HG03103 (cell line): ENCODE measurements around the gene ATXN1.

ENCODE experiments used
- ATAC-seq: cut with Tn5 transposase; IDR thresholded peaks from one replicate; pipeline ENCODE4 v1.9.1; 2021; ENCODE audit warnings: low read depth; ENCODE audit not compliant: unreplicated experiment

Gene ATXN1

DNA sequence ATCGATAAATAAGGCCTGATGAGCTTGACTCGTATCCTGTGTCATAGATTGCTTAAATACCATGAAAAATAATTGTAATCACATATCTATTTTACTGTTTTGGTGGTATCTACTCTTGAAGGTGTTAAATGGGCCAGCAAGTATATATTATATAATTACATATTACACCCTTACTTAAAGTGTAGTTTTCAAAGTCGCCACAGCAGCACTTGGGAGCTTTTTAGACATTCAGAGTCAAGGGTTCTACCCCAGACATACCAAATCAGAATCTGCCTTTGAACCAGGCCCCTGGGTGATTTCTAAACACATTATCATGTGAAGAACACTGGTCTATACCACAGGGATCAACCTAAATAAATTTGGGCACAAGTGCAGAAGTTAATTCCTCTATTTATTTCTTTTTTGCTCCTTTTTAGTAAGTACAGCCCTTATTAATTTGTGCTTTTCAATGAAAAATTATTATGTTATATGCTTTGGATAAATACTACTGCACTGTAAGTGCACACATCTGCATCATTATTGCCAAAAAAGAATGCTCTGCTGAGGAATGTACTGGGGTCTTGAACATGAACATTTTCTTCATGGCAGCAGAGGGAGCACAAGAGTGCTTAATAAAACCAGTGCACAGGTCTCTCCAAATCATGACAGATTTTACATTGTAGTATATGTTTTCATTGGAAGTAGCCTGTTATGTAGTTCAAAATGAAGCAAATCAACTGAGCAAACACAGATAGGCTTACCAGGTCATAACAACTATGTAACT lies 3.1 kb upstream of the ATXN1 start:
- no peak for ATAC-seq

DNA sequence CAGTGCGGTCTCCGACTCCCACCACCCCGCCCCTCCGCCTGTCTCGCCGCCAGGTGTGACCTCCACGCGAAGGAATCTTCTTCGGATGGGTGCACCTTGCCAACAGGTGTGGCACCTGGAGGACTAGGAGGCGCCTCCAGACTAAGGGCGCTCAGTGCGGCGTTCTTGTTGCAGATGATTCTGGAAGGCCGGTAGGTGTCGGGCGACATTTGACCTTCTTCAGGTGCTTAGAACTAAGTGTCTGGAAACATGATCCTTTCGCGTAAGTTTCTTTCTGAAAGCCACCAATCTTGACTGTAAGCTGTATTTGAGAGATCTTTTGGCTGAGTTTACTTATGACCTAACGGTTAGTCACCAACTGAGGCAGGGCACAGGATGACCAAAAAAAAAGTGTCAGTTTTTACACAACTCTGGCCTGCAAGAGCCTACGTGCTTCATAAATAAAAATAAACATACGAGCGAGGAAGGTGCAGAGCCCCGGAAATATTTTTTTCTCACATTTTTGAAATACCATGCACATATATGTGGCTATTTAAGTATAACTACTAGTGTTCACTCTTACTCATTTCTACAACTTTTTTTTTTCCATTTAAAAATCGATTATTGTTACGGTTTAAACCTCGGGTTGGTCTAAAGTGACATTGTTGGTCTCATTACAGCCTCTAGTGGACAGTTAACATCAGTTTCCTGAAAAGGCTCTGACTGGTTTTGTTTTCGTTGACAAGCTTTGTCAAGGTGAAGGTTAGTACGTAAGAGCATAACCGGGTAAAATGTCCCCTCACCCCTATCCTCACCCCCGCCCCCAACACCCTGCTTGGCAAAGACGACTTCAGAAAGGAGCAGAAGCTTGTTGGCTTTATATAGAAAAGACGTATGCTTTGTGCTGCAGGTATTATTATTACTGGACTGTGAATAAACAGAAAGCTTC lies 1.6 kb upstream of the ATXN1 start:
- ATAC-seq: peak; percentile 30

DNA sequence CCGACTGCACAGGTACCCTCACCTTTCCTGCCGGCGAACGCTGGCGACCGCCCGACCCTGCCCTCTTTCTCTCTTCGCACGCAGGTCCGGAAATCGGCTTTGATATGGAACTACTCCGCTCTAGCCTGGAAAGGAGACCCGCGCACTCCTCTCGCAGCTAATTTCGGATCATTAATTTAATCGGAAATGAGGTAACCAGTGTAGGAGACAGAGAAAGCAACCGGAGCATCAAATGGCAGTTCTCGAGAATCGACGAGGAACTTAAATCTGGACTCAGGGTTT lies 949 bp upstream of the ATXN1 start:
- ATAC-seq: peak; percentile 1

DNA sequence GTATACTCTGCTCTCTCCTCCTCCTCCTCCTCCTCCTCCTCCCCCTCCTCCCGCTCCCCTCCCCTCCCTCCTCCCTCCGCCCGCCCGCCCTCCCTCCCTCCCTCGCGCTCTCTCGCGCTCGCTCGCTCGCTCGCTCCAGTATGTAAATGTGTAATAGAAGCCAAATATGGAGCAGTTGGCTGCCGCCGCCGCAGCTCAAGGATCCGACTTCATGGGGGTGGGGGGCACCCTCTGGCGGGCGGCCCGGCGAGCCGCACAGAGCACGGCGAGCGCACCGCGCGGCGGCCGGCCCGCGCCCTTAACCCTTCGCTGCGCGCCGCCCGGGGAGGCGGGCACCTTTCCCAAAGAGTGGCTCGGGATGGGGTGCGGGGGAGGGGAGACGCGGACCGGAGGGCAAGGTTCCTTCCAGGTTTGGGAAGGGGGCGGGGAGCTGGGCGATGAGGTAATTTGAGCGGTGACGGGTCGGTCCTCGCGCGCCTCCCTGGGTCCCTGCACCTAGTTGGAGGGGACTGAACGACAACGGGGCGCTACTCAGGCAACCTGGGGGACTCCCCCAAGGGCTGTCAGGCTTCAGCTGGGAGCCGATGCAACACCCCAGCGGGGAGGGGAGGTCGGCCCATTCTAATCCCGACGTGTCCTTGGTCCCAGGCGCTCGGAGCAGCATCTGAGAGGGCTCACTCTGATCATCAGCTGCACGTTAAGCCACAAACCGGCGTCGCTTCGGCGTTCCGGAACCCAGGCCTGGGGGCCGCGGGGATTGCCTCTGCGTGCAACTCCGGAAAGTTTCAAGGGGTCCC lies 409 bp upstream of the ATXN1 start:
- peak; percentile 38 for ATAC-seq

DNA sequence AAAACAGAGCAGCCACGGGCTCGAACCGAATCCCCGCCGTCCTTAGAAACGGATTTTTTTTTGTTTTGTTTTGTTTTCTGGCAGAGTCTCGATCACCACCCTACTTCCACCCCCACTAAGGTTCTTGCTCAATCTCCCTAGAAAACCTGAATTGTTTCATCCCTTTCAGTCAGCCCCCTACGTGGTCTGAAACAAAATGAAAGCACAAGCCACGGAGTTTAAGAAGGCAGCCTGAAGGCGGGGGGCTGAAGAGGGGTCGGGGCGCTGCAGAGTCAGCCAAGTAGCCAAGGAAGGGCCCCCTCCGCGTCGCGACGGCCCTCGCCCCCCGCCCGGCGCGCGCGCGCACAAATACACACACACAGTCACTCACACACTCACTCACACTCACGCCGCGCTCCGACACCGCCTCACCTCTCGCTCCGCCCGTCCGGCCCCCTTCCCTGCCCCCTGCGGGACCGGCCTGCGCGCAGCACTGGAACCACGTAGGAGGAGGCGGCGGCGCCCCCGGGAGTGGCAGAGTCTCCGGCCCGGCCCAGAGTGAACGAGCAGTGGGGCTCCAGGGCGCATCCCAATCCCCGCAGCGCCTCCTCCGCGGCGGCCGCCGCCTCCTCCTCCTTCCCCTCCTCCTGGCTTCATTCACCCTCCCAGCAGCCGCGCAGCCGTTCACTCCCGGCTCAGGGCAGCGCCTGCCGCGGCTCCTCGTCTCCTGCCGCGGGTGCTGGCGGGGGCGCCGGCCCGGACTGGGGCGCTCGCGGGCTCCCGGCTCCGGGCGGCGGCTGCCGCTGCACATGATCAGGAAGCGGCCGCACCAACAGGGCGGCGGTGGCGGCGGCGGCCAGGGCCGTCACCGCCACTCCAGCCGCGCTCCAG lies 1.4 kb downstream of the ATXN1 start:
- peak; percentile 32 for ATAC-seq

DNA sequence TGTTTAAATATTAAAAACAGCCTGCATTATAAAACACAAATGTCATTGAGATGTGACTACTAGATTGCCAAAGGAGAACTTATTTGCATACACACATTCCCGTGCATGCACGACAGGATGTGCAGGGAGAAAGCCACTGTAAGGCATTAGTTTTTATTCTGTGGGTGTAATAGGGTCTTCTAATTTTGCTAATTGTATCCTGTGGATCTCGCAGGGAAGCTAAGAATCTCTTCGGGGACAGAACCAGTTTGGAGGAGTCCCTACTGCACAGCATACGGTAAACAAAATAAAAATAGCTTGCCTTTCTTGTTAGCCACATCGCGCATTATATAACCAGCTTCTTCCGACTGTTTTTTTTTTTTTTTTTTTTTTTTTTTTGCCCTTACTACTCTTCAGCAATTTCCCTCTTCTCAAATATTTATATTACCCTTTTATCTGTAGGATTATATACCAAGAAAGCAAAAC lies 2.0 kb downstream of the ATXN1 start:
- no peak for ATAC-seq

DNA sequence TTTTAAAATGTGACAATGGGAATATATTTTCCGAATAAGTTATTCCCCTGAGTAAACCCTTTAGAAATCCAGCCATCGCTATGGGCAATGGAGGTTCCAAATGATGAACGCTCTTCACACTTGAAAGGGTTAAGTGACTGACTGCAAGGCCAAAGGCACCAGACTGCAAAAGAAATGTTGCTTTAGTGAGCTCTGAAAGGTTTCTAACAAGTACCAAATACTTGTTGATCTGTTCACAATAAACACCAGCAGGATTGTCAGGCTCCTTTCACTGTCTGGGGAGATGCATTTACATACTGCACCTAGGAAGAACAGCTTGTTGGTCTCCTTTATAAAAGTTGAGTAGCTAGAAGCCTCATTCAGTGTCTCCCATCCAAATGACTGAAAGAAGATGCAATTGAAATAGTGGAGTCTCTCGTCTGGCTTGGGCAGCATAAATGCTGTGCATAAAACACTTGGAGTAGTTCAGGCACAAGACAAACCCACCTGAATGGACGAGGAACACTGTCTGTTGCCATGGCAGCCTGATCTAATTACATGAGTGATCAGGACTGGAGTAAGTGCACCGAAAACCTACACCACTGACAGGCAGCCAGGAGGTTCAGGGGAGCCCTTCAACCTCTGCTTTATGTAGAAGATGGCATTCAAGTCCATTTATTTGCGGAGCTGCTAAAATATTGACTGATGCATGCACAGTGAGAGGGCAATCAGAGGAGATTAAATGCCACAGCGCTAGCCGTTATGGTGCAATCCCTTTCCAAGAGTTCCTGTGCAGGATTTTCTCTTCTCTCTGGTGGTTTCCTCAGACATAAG lies 2.9 kb downstream of the ATXN1 start:
- no peak for ATAC-seq

DNA sequence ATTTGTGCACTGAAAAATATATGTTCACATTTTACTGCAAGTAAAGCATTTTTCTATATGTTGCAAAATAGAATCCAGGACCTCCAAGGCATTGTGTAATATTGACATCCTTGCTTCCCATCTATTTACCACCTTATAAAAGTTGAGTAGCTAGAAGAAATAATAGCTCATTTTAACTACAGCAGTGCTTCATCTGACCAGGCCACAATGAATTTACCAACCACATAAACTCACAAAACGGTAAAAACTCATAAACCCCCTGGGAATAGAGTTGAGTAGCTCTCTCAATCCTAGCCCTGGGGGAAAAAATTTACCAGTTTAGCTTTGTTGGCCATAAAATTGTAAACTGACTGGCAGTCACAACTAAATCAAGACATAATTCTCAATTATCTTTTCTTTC lies 3.9 kb downstream of the ATXN1 start:
- ATAC-seq: no peak

DNA sequence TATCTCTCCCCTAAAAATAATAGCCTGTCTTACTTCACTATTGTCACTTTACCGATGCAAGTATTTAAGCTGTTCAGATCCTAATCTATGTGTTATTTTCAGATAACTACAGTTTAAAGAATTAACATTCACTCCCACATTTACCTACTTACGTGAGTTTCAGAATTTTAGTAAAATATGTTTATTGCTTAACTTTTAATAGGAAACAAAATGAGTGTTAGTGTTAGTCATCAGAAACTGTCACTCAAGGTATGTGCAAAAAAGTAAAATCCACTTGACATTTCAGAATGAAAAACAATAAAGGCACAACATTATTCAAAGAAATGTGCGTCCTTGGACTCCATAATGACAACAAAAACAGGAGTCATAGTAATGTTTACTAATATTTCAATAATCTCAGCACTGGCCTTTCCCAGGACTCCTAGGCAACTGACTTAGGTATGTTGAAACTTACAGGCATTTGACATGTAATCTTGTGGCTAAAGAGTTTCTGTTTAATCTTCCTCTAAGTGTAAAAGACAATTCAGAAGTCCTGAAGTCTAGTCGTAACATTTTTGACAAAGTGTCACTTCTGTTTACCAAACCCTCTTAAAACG lies 4.5 kb downstream of the ATXN1 start:
- ATAC-seq: no peak

DNA sequence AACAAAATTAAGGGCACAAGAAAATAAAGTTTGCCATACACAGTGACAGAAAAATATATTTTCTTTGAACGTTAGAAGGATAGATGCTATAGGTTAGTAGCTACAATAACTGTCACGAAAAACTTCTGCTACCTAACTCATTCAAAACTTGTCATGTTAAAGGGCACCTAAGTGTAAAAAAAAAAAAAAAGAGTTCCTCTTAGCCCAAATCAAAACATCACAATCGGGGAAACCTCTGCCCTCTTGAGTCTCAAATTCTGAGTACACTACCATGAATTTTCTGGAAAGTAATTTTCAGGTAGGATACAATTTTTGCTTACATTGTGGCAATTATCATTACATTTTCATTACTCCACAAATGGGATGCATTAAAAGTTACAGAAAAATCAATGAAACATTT lies 5.7 kb downstream of the ATXN1 start:
- no peak for ATAC-seq

DNA sequence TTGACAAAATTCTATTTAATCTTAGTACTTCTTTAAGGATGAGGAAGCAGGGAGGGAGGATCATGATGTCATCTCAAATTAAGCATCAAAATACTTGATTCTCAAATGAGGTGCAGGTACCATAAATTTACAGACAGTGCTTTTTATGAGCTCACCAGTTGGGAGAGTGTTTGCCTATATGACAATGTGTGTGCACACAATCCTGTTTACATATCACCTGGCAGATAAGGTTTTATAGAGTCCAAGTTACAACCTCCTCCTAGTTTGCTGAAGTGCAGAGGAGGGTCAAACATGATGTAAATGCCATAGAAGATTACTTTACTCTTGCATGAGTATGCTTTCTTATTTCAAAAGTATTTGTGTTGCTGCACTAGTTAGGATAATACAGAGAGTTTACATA lies 6.4 kb downstream of the ATXN1 start:
- no peak for ATAC-seq

DNA sequence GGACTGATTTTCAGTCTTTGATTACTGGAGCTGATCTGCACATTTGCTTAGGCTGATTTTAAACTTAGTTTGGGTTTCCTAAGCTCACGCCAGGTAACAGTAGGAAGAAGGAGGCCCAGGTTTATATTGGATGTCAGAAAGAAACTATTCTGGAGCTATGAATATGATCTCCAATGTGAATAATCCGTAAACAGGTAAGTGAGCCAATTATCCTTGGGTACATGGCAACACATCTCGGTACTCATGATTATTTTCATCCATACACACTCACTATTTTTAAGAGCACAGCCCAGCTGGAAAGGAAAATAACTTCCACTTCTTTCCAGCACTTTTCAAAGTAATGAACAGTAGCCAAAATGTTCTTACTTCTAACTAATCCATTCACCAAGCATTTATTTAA lies 7.0 kb downstream of the ATXN1 start:
- ATAC-seq: no peak

DNA sequence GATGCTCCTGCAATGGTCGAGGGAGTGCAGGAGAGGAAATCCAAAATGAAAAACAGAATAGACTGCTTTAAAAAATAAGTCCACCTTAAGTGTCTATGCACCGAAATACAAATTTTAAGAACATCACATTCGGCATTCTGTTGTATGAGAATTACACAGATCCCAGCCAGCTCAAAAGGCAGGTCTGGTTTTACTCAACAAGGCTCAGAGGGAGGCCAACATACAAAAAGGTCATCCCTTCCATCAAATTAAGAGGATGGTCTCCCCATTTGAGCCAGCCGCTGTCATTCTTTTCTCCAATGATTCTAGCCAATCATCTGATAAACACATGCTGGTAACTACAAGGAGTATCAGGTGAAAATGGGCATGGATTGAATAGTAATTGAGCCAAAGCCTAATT lies 7.9 kb downstream of the ATXN1 start:
- no peak for ATAC-seq

DNA sequence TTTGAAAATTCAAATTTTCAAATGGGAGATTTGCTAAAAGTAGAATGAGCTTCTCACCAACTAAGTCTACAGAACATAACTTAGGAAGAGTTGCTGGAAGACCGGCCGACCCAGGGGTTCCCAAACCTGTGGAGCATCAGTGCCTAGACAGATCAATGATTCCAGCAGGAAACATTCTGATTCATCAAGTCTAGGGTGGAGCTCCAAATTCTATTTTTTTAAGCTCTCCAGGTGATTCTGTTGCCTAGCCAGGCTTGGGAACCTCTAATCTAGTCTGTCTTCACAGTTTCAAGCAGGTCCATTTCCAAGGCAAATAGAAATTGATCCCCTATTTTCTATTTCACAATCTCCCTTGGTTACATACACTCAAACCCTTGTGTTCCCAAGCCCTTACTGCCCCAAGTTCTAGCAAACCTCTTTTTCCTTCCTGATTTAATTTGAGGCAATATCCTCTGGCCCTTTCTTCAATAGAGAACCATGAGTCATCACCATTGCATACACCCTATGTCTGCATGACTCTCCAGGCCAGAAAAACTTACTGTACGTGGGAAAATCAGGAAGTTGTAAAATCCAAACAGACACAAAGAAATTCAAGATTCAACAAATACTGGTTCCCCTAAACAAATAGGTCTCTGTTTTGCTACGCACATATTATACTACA lies 8.9 kb downstream of the ATXN1 start:
- ATAC-seq: no peak

DNA sequence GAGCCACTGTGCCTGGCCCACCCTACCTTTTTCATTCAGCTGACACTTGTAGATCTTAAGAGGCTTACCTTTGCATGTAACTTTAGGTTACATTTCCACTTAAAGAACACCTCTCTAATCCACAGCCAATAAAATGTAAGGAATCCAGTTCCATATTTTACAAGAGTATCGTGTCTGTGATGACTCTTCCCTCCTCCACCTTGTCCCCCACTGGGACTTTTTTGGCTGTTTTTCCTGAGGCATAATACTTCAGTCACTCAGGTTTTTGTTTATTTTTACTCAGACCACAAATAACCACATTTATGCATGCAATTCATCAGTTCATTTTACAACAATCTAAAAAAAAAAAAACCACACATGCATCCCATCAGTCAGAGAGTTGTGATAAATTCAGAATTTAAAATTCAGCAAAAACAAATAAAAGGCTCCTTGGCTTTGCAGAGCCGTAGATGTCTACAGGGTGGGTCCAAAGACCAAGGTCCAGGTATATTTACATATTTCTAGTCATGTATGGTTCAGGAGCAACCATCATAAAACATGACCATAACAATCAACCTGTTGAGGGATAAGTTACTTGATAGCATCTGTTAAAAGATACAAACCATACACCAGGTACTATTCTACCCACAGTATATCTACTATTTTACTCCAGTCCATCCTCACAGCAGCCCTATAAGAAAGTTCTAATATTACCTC lies 9.9 kb downstream of the ATXN1 start:
- ATAC-seq: no peak

DNA sequence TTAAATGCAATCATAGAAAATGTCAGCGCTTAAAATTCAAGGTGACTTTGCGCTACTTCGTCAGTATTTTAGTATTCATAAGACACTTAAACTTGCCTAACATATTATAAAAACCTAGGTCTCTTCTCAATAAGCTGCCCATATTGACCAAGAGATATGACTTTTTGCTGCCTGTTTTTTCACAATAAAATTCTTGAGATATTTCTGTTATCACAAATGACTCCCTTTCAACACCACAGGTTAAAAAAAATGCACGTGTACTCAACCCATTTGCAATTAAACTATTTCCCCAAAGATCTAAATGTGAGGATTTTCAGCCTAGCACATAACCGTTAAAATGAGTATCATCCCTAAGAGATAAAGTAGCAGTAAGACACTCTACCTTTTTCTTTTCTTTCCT lies 10.7 kb downstream of the ATXN1 start:
- no peak for ATAC-seq

DNA sequence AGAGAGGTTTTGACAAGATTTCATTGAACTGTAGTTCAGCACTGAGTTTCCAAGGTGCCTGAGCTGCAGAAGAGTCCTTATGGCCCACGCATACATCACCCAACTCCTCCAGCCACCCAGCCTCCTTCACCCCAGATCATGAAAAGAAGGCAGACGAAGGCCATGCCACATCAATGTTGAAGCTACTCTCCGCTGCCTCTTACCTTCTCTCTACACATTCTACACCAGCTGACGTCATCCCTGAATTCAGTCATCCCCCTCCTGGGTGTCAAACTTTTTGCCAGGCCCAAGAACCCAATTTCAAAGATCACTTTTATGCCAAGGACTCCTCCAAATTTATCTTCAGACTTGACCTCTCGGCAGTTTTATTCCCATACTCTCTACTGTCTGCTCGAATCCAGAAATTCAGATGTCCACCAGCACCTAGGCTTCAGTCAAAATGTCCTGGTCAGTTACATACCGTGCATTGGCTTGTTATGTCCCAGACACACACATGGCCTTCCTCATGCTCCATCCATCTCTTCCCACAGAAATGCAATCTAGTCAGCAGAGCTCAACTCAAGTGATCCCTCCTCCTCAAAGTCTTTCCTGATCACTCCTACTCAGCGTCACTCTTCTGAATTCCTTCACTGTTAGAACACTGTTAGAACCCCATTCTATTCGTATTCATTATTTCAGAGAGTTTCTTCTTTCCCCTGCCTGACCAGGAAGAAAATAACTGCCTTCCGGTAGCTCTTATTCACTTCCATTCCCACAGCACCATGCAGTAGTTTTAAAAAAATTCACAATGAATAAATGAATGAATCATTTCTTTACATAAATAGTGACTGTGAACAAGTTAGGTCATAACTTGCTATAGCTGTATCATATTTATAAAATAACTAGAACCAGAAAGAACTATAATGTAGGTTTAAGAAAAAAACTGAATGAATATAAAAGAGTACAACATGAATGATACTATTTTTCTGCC lies 11.5 kb downstream of the ATXN1 start:
- no peak for ATAC-seq
